IPS-18c (cell line): ENCODE measurements around the gene TBX10.
"Not testable (repeated sequence)": the region's sequence is repeated elsewhere in the genome, so short reads cannot be mapped to it uniquely, and the experiment has no call there.

Experiments used
- H3K4me3 ChIP-seq: 2 replicates; pipeline ENCODE4 v1.7.0; 2013; ENCODE audit warnings: low read depth, mild to moderate bottlenecking, low read length, moderate library complexity; ENCODE audit not compliant: insufficient read depth
- H3K9me3 ChIP-seq: one replicate; pipeline ENCODE4 v1.6.1; 2013; ENCODE audit warnings: mild to moderate bottlenecking, low read length, moderate library complexity; ENCODE audit not compliant: control insufficient read depth, insufficient read depth

The TBX10 gene

GRCh38 chr11:67600324-67601029, 39.1 kb downstream of the TBX10 start:
- no peak overlapping the region for H3K4me3 ChIP-seq
- peaks cover 3% of the 10 kb centered on the region for H3K9me3 ChIP-seq

GRCh38 chr11:67599149-67599548, 40.4 kb downstream of the TBX10 start:
- Histone ChIP-seq H3K9me3 (peaks cover 3% of the 10 kb centered on the region), H3K4me3 (no peak overlapping the region)

GRCh38 chr11:67597963-67598362, 41.6 kb downstream of the TBX10 start:
- not testable (repeated sequence) for H3K9me3 ChIP-seq, H3K4me3 ChIP-seq

GRCh38 chr11:67597458-67597857, 42.1 kb downstream of the TBX10 start:
- H3K9me3 ChIP-seq, H3K4me3 ChIP-seq: not testable (repeated sequence)

GRCh38 chr11:67596753-67597300, 42.7 kb downstream of the TBX10 start:
- H3K9me3 ChIP-seq = peaks cover 3% of the 10 kb centered on the region
- peak overlapping the region; percentile 24; the same call in 1 of the 2 replicates for H3K4me3 ChIP-seq

- no peak overlapping the region for H3K4me3 ChIP-seq
- peaks cover 3% of the 10 kb centered on the region for H3K9me3 ChIP-seq
Observed at GRCh38 chr11:67594480-67594879, 45.1 kb downstream of the TBX10 start.

GRCh38 chr11:67593565-67593905, 46.0 kb downstream of the TBX10 start:
- Histone ChIP-seq H3K4me3 (no peak overlapping the region), H3K9me3 (peaks cover 3% of the 10 kb centered on the region)

GRCh38 chr11:67592880-67593564, 46.5 kb downstream of the TBX10 start:
- peaks cover 3% of the 10 kb centered on the region for H3K9me3 ChIP-seq
- H3K4me3 ChIP-seq = no peak overlapping the region; the same call in 1 of the 2 replicates

- not testable (repeated sequence) for H3K9me3 ChIP-seq, H3K4me3 ChIP-seq
Observed at GRCh38 chr11:67588899-67589415, 50.6 kb downstream of the TBX10 start.

GRCh38 chr11:67588136-67588503, 51.4 kb downstream of the TBX10 start:
- Histone ChIP-seq H3K4me3 (no peak overlapping the region), H3K9me3 (no peaks in the 10 kb centered on the region)

- no peak overlapping the region for H3K4me3 ChIP-seq
- H3K9me3 ChIP-seq = no peaks in the 10 kb centered on the region
Observed at GRCh38 chr11:67586568-67587250, 52.9 kb downstream of the TBX10 start.

- Histone ChIP-seq H3K4me3 (peak overlapping the region; percentile 86; the same call in 1 of the 2 replicates), H3K9me3 (no peaks in the 10 kb centered on the region)
Observed at GRCh38 chr11:67585911-67586310, 53.7 kb downstream of the TBX10 start.

- H3K9me3 ChIP-seq = no peaks in the 10 kb centered on the region
- peak overlapping the region; percentile 86 for H3K4me3 ChIP-seq
Observed at GRCh38 chr11:67584881-67585873, 54.4 kb downstream of the TBX10 start.

- Histone ChIP-seq H3K4me3 (peak overlapping the region; percentile 86), H3K9me3 (no peaks in the 10 kb centered on the region)
Observed at GRCh38 chr11:67584205-67584880, 55.2 kb downstream of the TBX10 start.

GRCh38 chr11:67583247-67584204, 56.0 kb downstream of the TBX10 start, which contains the start of gene GSTP1:
TSS of gene GSTP1 (plus strand) at chr11:67583812. CDS start at chr11:67583844, 32 bp downstream.
- no peaks in the 10 kb centered on the region for H3K9me3 ChIP-seq
- H3K4me3 ChIP-seq = peak within 1 kb of the TSS; percentile 86
